GM18858 (cell line): ENCODE results near the gene AHRR.
"Not testable (repeated sequence)": the region's sequence is repeated elsewhere in the genome, so short reads cannot be mapped to it uniquely, and the experiment has no call there.

Source experiments
- ATAC-seq: cut with Tn5 transposase; IDR thresholded peaks from one replicate; pipeline ENCODE4 v1.9.1; 2021; ENCODE audit not compliant: unreplicated experiment

AHRR gene

GRCh38 chr5:393846-394275 is 72.3 kb downstream of the AHRR start:
- no peak for ATAC-seq

- no peak for ATAC-seq
Measured at GRCh38 chr5:394671-395155, 73.2 kb downstream of the AHRR start.

GRCh38 chr5:395156-395920 is 73.8 kb downstream of the AHRR start:
- no peak for ATAC-seq

GRCh38 chr5:395921-396530 is 74.5 kb downstream of the AHRR start:
- no peak for ATAC-seq

GRCh38 chr5:396531-396961 is 75.0 kb downstream of the AHRR start:
- ATAC-seq: no peak

GRCh38 chr5:398141-398474 is 76.6 kb downstream of the AHRR start:
- not testable (repeated sequence) for ATAC-seq

- no peak for ATAC-seq
Measured at GRCh38 chr5:398475-399295, 77.2 kb downstream of the AHRR start.

GRCh38 chr5:399296-400281 is 78.1 kb downstream of the AHRR start:
- peak; percentile 61 for ATAC-seq

- no peak for ATAC-seq
Measured at GRCh38 chr5:400282-401145, 79.0 kb downstream of the AHRR start.

- ATAC-seq: no peak
Measured at GRCh38 chr5:401146-402034, 79.9 kb downstream of the AHRR start.

- not testable (repeated sequence) for ATAC-seq
Measured at GRCh38 chr5:402219-402614, 80.7 kb downstream of the AHRR start.

- peak; percentile 57 for ATAC-seq
Measured at GRCh38 chr5:402615-403359, 81.3 kb downstream of the AHRR start.

GRCh38 chr5:403995-404394 is 82.5 kb downstream of the AHRR start:
- ATAC-seq: no peak

- no peak for ATAC-seq
Measured at GRCh38 chr5:404666-405241, 83.2 kb downstream of the AHRR start.

GRCh38 chr5:405421-405820 is 83.9 kb downstream of the AHRR start:
- no peak for ATAC-seq

- no peak for ATAC-seq
Measured at GRCh38 chr5:406041-406440, 84.5 kb downstream of the AHRR start.

- no peak for ATAC-seq
Measured at GRCh38 chr5:407051-407450, 85.5 kb downstream of the AHRR start.
